Duodenal mucosa (tissue), 2 donors: ENCODE results near the gene MAGI1.
"Not testable (repeated sequence)": the region's sequence is repeated elsewhere in the genome, so short reads cannot be mapped to it uniquely, and the experiment has no call there.

ENCODE experiments used
- H3K27ac ChIP-seq: one replicate; pipeline ENCODE4 v1.7.0; 2013; ENCODE audit warnings: low read depth, low read length
- H3K27me3 ChIP-seq, 2 donors: one replicate each; pipeline ENCODE4 v1.7.0; 2013; ENCODE audit warnings: low read length in 2 of 2, control low read depth in 1 of 2; ENCODE audit not compliant: insufficient read depth in 2 of 2, control insufficient read depth in 1 of 2
- H3K36me3 ChIP-seq, 2 donors: one replicate each; pipeline ENCODE4 v1.7.0; 2013; ENCODE audit warnings: low read length in 2 of 2, control low read depth in 1 of 2; ENCODE audit not compliant: insufficient read depth in 2 of 2, control insufficient read depth in 1 of 2
- H3K4me1 ChIP-seq, 2 donors: one replicate each; pipeline ENCODE4 v1.7.0; 2013; ENCODE audit warnings: low read length in 2 of 2, control low read depth in 1 of 2; ENCODE audit not compliant: insufficient read depth in 2 of 2, control insufficient read depth in 1 of 2
- H3K4me3 ChIP-seq, 2 donors: one replicate each; pipeline ENCODE4 v1.7.0; 2013; ENCODE audit warnings: low read length in 2 of 2, low read depth in 1 of 2
- H3K9ac ChIP-seq, 2 donors: one replicate each; pipeline ENCODE4 v1.7.0; 2013; ENCODE audit warnings: low read length in 2 of 2, low read depth in 1 of 2
- H3K9me3 ChIP-seq, 2 donors: one replicate each; pipeline ENCODE4 v1.7.0; 2013; ENCODE audit warnings: low read length in 2 of 2, control low read depth in 1 of 2; ENCODE audit not compliant: control insufficient read depth in 1 of 2

MAGI1 gene

GRCh38 chr3:66066963-66067617, 28.4 kb upstream of the MAGI1 start:
- Histone ChIP-seq H3K4me1 (no peaks in the 10 kb centered on the region), H3K27ac (no peak overlapping the region), H3K9me3 (no peaks in the 10 kb centered on the region), H3K36me3 (no peaks in the 10 kb centered on the region), H3K9ac (no peak overlapping the region), H3K4me3 (no peak overlapping the region), H3K27me3 (no peaks in the 10 kb centered on the region)

GRCh38 chr3:66055289-66055688, 16.6 kb upstream of the MAGI1 start:
- no peaks in the 10 kb centered on the region for H3K4me1 ChIP-seq
- H3K9ac ChIP-seq, result no peak overlapping the region
- no peaks in the 10 kb centered on the region for H3K36me3 ChIP-seq
- H3K27ac ChIP-seq, result no peak overlapping the region
- no peaks in the 10 kb centered on the region for H3K27me3 ChIP-seq
- no peaks in the 10 kb centered on the region for H3K9me3 ChIP-seq
- H3K4me3 ChIP-seq, result no peak overlapping the region

GRCh38 chr3:66053550-66054094, 14.9 kb upstream of the MAGI1 start:
- H3K36me3 ChIP-seq, result no peaks in the 10 kb centered on the region
- H3K4me3 ChIP-seq, result no peak overlapping the region
- no peak overlapping the region for H3K27ac ChIP-seq
- no peaks in the 10 kb centered on the region for H3K27me3 ChIP-seq
- H3K4me1 ChIP-seq, result no peaks in the 10 kb centered on the region
- H3K9me3 ChIP-seq, result no peaks in the 10 kb centered on the region
- no peak overlapping the region for H3K9ac ChIP-seq

GRCh38 chr3:66052721-66053549, 14.2 kb upstream of the MAGI1 start:
- H3K9me3 ChIP-seq, result no peaks in the 10 kb centered on the region
- H3K9ac ChIP-seq, result no peak overlapping the region
- H3K27me3 ChIP-seq, result no peaks in the 10 kb centered on the region
- no peaks in the 10 kb centered on the region for H3K36me3 ChIP-seq
- peaks cover 0 to 3% of the 10 kb centered on the region in 2 donors for H3K4me1 ChIP-seq
- no peak overlapping the region for H3K27ac ChIP-seq
- H3K4me3 ChIP-seq, result no peak overlapping the region

GRCh38 chr3:66050821-66051220, 12.1 kb upstream of the MAGI1 start:
- Histone ChIP-seq H3K9ac (no peak overlapping the region), H3K27ac (no peak overlapping the region), H3K4me1 (peaks cover 8 to 12% of the 10 kb centered on the region in 2 donors), H3K27me3 (no peaks in the 10 kb centered on the region), H3K4me3 (no peak overlapping the region), H3K36me3 (no peaks in the 10 kb centered on the region), H3K9me3 (no peaks in the 10 kb centered on the region)

- Histone ChIP-seq H3K4me1 (peaks cover 8 to 12% of the 10 kb centered on the region in 2 donors), H3K4me3 (no peak overlapping the region), H3K9ac (no peak overlapping the region), H3K27me3 (no peaks in the 10 kb centered on the region), H3K27ac (no peak overlapping the region), H3K36me3 (no peaks in the 10 kb centered on the region), H3K9me3 (no peaks in the 10 kb centered on the region)
These were observed 9.3 kb upstream of the MAGI1 start for GRCh38 chr3:66048051-66048395.

- H3K36me3 ChIP-seq, result no peaks in the 10 kb centered on the region
- no peaks in the 10 kb centered on the region for H3K27me3 ChIP-seq
- H3K4me3 ChIP-seq, result no peak overlapping the region
- H3K27ac ChIP-seq, result no peak overlapping the region
- H3K4me1 ChIP-seq, result peaks cover 8 to 12% of the 10 kb centered on the region in 2 donors
- no peak overlapping the region for H3K9ac ChIP-seq
- no peaks in the 10 kb centered on the region for H3K9me3 ChIP-seq
These were observed 8.8 kb upstream of the MAGI1 start for GRCh38 chr3:66047311-66048050.

- not testable (repeated sequence) for H3K4me3 ChIP-seq, H3K9me3 ChIP-seq, H3K27ac ChIP-seq, H3K9ac ChIP-seq, H3K27me3 ChIP-seq, H3K36me3 ChIP-seq
- peaks cover 8 to 12% of the 10 kb centered on the region in 2 donors for H3K4me1 ChIP-seq
These were observed 7.6 kb upstream of the MAGI1 start for GRCh38 chr3:66046321-66046720.

- H3K9ac ChIP-seq, result no peak overlapping the region
- no peaks in the 10 kb centered on the region for H3K36me3 ChIP-seq
- H3K4me1 ChIP-seq, result peaks cover 1 to 14% of the 10 kb centered on the region in 2 donors
- H3K9me3 ChIP-seq, result no peaks in the 10 kb centered on the region
- H3K27me3 ChIP-seq, result no peaks in the 10 kb centered on the region
- no peak overlapping the region for H3K4me3 ChIP-seq
- no peak overlapping the region for H3K27ac ChIP-seq
These were observed 3.1 kb upstream of the MAGI1 start for GRCh38 chr3:66041828-66042227.

GRCh38 chr3:66041116-66041515, 2.4 kb upstream of the MAGI1 start:
- Histone ChIP-seq H3K27me3 (no peaks in the 10 kb centered on the region), H3K9ac (no peak overlapping the region), H3K4me1 (peaks cover 8 to 18% of the 10 kb centered on the region in 2 donors), H3K36me3 (no peaks in the 10 kb centered on the region), H3K27ac (no peak overlapping the region), H3K4me3 (no peak overlapping the region), H3K9me3 (no peaks in the 10 kb centered on the region)
